Activated CD4-positive, alpha-beta T cell treated with anti-CD3 and anti-CD28 coated beads, Interleukin-2, amount 10 ng/mL, durations not matched to agents 24 days and 14 days (primary cell): ENCODE data around the gene KRABD2.

ENCODE experiments used
- DNase-seq: peaks from one replicate; pipeline ENCODE4 v3.0.0; 2022
- H3K27ac Mint-ChIP-seq: one replicate; pipeline ENCODE4 v1.8.0; 2022; ENCODE audit warnings: mild to moderate bottlenecking, mixed read lengths
- H3K27me3 Mint-ChIP-seq: one replicate; pipeline ENCODE4 v1.8.0; 2022; ENCODE audit warnings: mixed read lengths
- H3K36me3 Mint-ChIP-seq: one replicate; pipeline ENCODE4 v1.8.0; 2022; ENCODE audit warnings: low read depth, mild to moderate bottlenecking, mixed read lengths
- H3K4me1 Mint-ChIP-seq: one replicate; pipeline ENCODE4 v1.8.0; 2021; ENCODE audit warnings: mixed read lengths
- H3K4me3 Mint-ChIP-seq: one replicate; pipeline ENCODE4 v1.8.0; 2022; ENCODE audit warnings: mild to moderate bottlenecking, moderate library complexity, mixed read lengths
- H3K9me3 Mint-ChIP-seq: one replicate; pipeline ENCODE4 v1.8.0; 2021; ENCODE audit warnings: mixed read lengths
- intact Hi-C: fragments of 100-400 bp; cut with micrococcal nuclease; formaldehyde crosslinking; loops from one replicate; pipeline ENCODE4 v1.15.1; 2023

The KRABD2 gene

GRCh38 chr17:8376271-8377067 is at the start of gene KRABD2:
KRABD2 (minus strand) TSS chr17:8376704.
- H3K4me1 Mint-ChIP-seq: peaks cover 39% of the 10 kb centered on the region
- H3K27me3 Mint-ChIP-seq: no peaks in the 10 kb centered on the region
- peak within 1 kb of the TSS; percentile 80 for H3K4me3 Mint-ChIP-seq
- intact Hi-C loops: no loop called here
- H3K36me3 Mint-ChIP-seq: peaks cover 55% of the 10 kb centered on the region
- H3K27ac Mint-ChIP-seq: peak within 1 kb of the TSS; percentile 79
- H3K9me3 Mint-ChIP-seq: no peaks in the 10 kb centered on the region
- peak; percentile 97 for DNase-seq

GRCh38 chr17:8421571-8421970 is 45.1 kb upstream of the KRABD2 start:
- DNase-seq: no peak
- H3K27ac Mint-ChIP-seq: no peak overlapping the region
- H3K4me1 Mint-ChIP-seq: no peaks in the 10 kb centered on the region
- intact Hi-C loops: no loop called here
- H3K27me3 Mint-ChIP-seq: peaks cover 46% of the 10 kb centered on the region
- H3K9me3 Mint-ChIP-seq: no peaks in the 10 kb centered on the region
- H3K4me3 Mint-ChIP-seq: no peak overlapping the region
- H3K36me3 Mint-ChIP-seq: no peaks in the 10 kb centered on the region

- H3K27ac Mint-ChIP-seq: no peak overlapping the region
- peaks cover 54% of the 10 kb centered on the region for H3K27me3 Mint-ChIP-seq
- DNase-seq: no peak
These were observed 43.8 kb upstream of the KRABD2 start for GRCh38 chr17:8420041-8420934.

GRCh38 chr17:8419305-8419704 is 42.8 kb upstream of the KRABD2 start:
- H3K36me3 Mint-ChIP-seq: no peaks in the 10 kb centered on the region
- intact Hi-C loops: no loop called here
- H3K27ac Mint-ChIP-seq: no peak overlapping the region
- H3K27me3 Mint-ChIP-seq: peaks cover 56% of the 10 kb centered on the region
- no peaks in the 10 kb centered on the region for H3K9me3 Mint-ChIP-seq
- H3K4me3 Mint-ChIP-seq: no peak overlapping the region
- DNase-seq: no peak
- H3K4me1 Mint-ChIP-seq: no peaks in the 10 kb centered on the region

More at GRCh38 chr17:8420041-8420934, 43.8 kb upstream of the KRABD2 start:
- intact Hi-C loops: no loop called here
- Mint-ChIP-seq H3K9me3 (no peaks in the 10 kb centered on the region), H3K4me1 (no peaks in the 10 kb centered on the region), H3K36me3 (no peaks in the 10 kb centered on the region), H3K4me3 (no peak overlapping the region)

- Mint-ChIP-seq H3K27me3 (peaks cover 54% of the 10 kb centered on the region), H3K4me1 (peaks cover 2% of the 10 kb centered on the region), H3K4me3 (no peak overlapping the region), H3K9me3 (no peaks in the 10 kb centered on the region), H3K27ac (no peak overlapping the region), H3K36me3 (no peaks in the 10 kb centered on the region)
- DNase-seq: no peak
- intact Hi-C loops: no loop called here
These were observed 42.0 kb upstream of the KRABD2 start for GRCh38 chr17:8418471-8418870.

- no peaks in the 10 kb centered on the region for H3K9me3 Mint-ChIP-seq
- H3K4me3 Mint-ChIP-seq: no peak overlapping the region
- H3K4me1 Mint-ChIP-seq: peaks cover 7% of the 10 kb centered on the region
- intact Hi-C loops: no loop called here
- no peak overlapping the region for H3K27ac Mint-ChIP-seq
- no peaks in the 10 kb centered on the region for H3K36me3 Mint-ChIP-seq
- H3K27me3 Mint-ChIP-seq: peaks cover 56% of the 10 kb centered on the region
- DNase-seq: no peak
These were observed 41.3 kb upstream of the KRABD2 start for GRCh38 chr17:8417806-8418205.

- H3K27ac Mint-ChIP-seq: no peak overlapping the region
- no peak overlapping the region for H3K4me3 Mint-ChIP-seq
- no peaks in the 10 kb centered on the region for H3K9me3 Mint-ChIP-seq
- H3K36me3 Mint-ChIP-seq: no peaks in the 10 kb centered on the region
- DNase-seq: no peak
- H3K4me1 Mint-ChIP-seq: peaks cover 18% of the 10 kb centered on the region
- intact Hi-C loops: no loop called here
- H3K27me3 Mint-ChIP-seq: peaks cover 54% of the 10 kb centered on the region
These were observed 37.4 kb upstream of the KRABD2 start for GRCh38 chr17:8413938-8414337.

GRCh38 chr17:8413328-8413727 is 36.8 kb upstream of the KRABD2 start:
- Mint-ChIP-seq H3K27me3 (peaks cover 50% of the 10 kb centered on the region), H3K27ac (no peak overlapping the region), H3K36me3 (no peaks in the 10 kb centered on the region), H3K4me1 (peaks cover 18% of the 10 kb centered on the region), H3K9me3 (no peaks in the 10 kb centered on the region), H3K4me3 (no peak overlapping the region)
- intact Hi-C loops: no loop called here
- DNase-seq: no peak

- no peak for DNase-seq
- no peaks in the 10 kb centered on the region for H3K9me3 Mint-ChIP-seq
- peaks cover 18% of the 10 kb centered on the region for H3K4me1 Mint-ChIP-seq
- no peak overlapping the region for H3K27ac Mint-ChIP-seq
- intact Hi-C loops: no loop called here
- peaks cover 40% of the 10 kb centered on the region for H3K27me3 Mint-ChIP-seq
- no peaks in the 10 kb centered on the region for H3K36me3 Mint-ChIP-seq
- H3K4me3 Mint-ChIP-seq: no peak overlapping the region
These were observed 35.6 kb upstream of the KRABD2 start for GRCh38 chr17:8412089-8412488.

- H3K27ac Mint-ChIP-seq: no peak overlapping the region
- H3K27me3 Mint-ChIP-seq: peaks cover 27% of the 10 kb centered on the region
- H3K4me3 Mint-ChIP-seq: no peak overlapping the region
- H3K9me3 Mint-ChIP-seq: no peaks in the 10 kb centered on the region
- no peak for DNase-seq
- peaks cover 18% of the 10 kb centered on the region for H3K4me1 Mint-ChIP-seq
- intact Hi-C loops: loop anchor here (1.0 kb wide), 1 partner anchor 335 kb away; no protein-coding TSS in a partner anchor
- no peaks in the 10 kb centered on the region for H3K36me3 Mint-ChIP-seq
These were observed 34.4 kb upstream of the KRABD2 start for GRCh38 chr17:8410883-8411238.

GRCh38 chr17:8409966-8410882 is 33.7 kb upstream of the KRABD2 start:
- Mint-ChIP-seq H3K4me1 (peaks cover 18% of the 10 kb centered on the region), H3K36me3 (no peaks in the 10 kb centered on the region), H3K4me3 (no peak overlapping the region), H3K9me3 (no peaks in the 10 kb centered on the region), H3K27me3 (peaks cover 27% of the 10 kb centered on the region), H3K27ac (peak overlapping the region; percentile 2)
- DNase-seq: peak; percentile 93
- intact Hi-C loops: loop anchor here (1.0 kb wide), 1 partner anchor 336 kb away; no protein-coding TSS in a partner anchor

GRCh38 chr17:8408371-8408770 is 31.9 kb upstream of the KRABD2 start:
- DNase-seq: no peak
- H3K36me3 Mint-ChIP-seq: no peaks in the 10 kb centered on the region
- no peak overlapping the region for H3K27ac Mint-ChIP-seq
- H3K4me3 Mint-ChIP-seq: no peak overlapping the region
- peaks cover 18% of the 10 kb centered on the region for H3K27me3 Mint-ChIP-seq
- peaks cover 15% of the 10 kb centered on the region for H3K4me1 Mint-ChIP-seq
- intact Hi-C loops: no loop called here
- H3K9me3 Mint-ChIP-seq: no peaks in the 10 kb centered on the region

- Mint-ChIP-seq H3K27ac (no peak overlapping the region), H3K4me3 (no peak overlapping the region), H3K27me3 (peaks cover 7% of the 10 kb centered on the region), H3K36me3 (no peaks in the 10 kb centered on the region), H3K9me3 (no peaks in the 10 kb centered on the region), H3K4me1 (peaks cover 11% of the 10 kb centered on the region)
- no peak for DNase-seq
- intact Hi-C loops: no loop called here
These were observed 29.7 kb upstream of the KRABD2 start for GRCh38 chr17:8406174-8406573.
